DND-41 (cell line): ENCODE results near the gene ISG20L2.

Source experiments
- CTCF ChIP-seq: IDR thresholded peaks from 2 replicates; pipeline ENCODE4 v1.5.1; 2012; ENCODE audit warnings: borderline replicate concordance, low read length, moderate library complexity, mild to moderate bottlenecking; ENCODE audit not compliant: poor library complexity, severe bottlenecking; ENCODE audit errors: extremely low read depth
- EZH2 ChIP-seq: IDR thresholded peaks from 3 replicates; pipeline ENCODE4 v1.6.1; 2012; ENCODE audit warnings: borderline replicate concordance, low read depth, mild to moderate bottlenecking, moderate library complexity, low read length, inconsistent platforms; ENCODE audit not compliant: severe bottlenecking

DNA sequence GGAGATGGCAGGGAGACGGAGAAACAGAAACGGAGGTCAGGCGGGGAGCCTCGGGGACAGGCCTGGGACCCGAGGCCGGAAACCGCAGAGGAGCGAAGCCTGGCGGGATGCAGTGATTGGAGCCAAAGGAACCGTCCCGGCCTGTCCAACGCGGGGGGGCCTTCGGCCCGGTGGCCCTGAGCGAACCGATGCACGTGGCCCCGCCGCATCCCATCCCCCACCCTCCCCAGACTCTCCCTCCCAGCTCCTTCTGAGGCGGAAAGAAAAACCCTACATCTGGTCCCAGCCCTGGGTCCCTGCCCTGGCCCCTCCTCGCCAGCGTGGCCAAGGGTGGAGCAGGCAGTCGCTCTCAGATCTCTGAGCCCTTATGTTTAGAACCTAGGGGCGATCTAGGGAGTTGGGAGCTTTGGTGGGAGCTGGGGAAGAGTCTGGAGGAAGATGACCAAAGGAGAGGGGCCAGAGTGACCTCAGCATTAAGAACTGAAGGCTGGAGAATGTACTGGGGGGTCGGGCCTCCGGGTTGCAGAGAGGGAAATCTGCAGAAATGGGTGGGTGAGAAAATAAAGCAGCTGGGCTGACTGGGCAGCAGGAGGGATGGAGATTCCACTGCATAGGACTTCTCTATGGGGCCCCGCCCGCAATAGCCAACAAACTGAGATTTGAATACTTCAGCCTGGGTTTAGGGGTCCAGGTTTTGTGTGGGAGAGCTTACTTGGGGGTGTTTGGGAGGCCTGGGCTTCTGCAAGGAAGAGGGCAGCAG, 21.7 kb downstream of the ISG20L2 start:
- TF ChIP-seq CTCF (no peak), EZH2 (peak; percentile 2)
